Liver (tissue), 9 donors: ENCODE results near the gene KLK12. TPM values are rescaled to one million over a fixed set of nuclear protein-coding genes. Genes with fewer than 3 reads are reported as not detected.

Experiments
- DNase-seq: peaks from one replicate; pipeline ENCODE4 v3.0.0-alpha.2; 2017; ENCODE audit warnings: low spot score
- H3K27ac ChIP-seq, 2 donors: one replicate each; pipeline ENCODE4 v1.7.0; 2013; ENCODE audit warnings: inconsistent platforms in 2 of 2, low read length in 2 of 2, control low read depth in 1 of 2, low read depth in 1 of 2, mild to moderate bottlenecking in 1 of 2
- H3K27me3 ChIP-seq, 4 donors: one replicate each; pipeline versions ENCODE4 v1.6.1 to v1.7.0; 2013; ENCODE audit warnings: low read length in 3 of 4, inconsistent platforms in 1 of 4, mild to moderate bottlenecking in 1 of 4, moderate library complexity in 1 of 4; ENCODE audit not compliant: control insufficient read depth in 4 of 4, insufficient read depth in 4 of 4
- H3K36me3 ChIP-seq, 4 donors: one replicate each; pipeline versions ENCODE4 v1.6.1 to v1.7.0; 2013; ENCODE audit warnings: low read length in 3 of 4, mild to moderate bottlenecking in 3 of 4, low read depth in 1 of 4, moderate library complexity in 1 of 4; ENCODE audit not compliant: control insufficient read depth in 4 of 4, insufficient read depth in 3 of 4
- H3K4me1 ChIP-seq, 4 donors: one replicate each; pipeline versions ENCODE4 v1.6.1 to v1.7.0; 2013; ENCODE audit warnings: low read length in 3 of 4, mild to moderate bottlenecking in 3 of 4, moderate library complexity in 1 of 4; ENCODE audit not compliant: control insufficient read depth in 4 of 4, insufficient read depth in 4 of 4
- H3K4me3 ChIP-seq, 3 donors: one replicate each; pipeline versions ENCODE4 v1.6.1 to v1.7.0; 2013; ENCODE audit warnings: low read length in 3 of 3, control low read depth in 1 of 3, low read depth in 1 of 3, mild to moderate bottlenecking in 1 of 3
- H3K9ac ChIP-seq, 2 donors: one replicate each; pipeline ENCODE4 v1.7.0; 2013; ENCODE audit warnings: low read length in 2 of 2, mild to moderate bottlenecking in 2 of 2, moderate library complexity in 2 of 2, control low read depth in 1 of 2, low read depth in 1 of 2
- H3K9me3 ChIP-seq, 4 donors: one replicate each; pipeline versions ENCODE4 v1.6.1 to v1.7.0; 2013; ENCODE audit warnings: low read length in 3 of 4; ENCODE audit not compliant: control insufficient read depth in 4 of 4
- ATF3 ChIP-seq: IDR thresholded peaks from 2 replicates; pipeline ENCODE4 v1.6.1; 2016; ENCODE audit warnings: antibody characterized with exemption
- CTCF ChIP-seq: fragments of 150-350 bp; IDR thresholded peaks from 2 replicates; pipeline ENCODE4 v1.5.1; 2017; ENCODE audit warnings: improper control_type of control experiment, low read depth, low read length; ENCODE audit not compliant: missing input control
- EGR1 ChIP-seq, 2 donors: IDR thresholded peaks; 2 replicates each; pipeline ENCODE4 v1.6.1; 2016 to 2018; ENCODE audit warnings: antibody characterized with exemption in 2 of 2, low read depth in 2 of 2
- FOXA1 ChIP-seq: IDR thresholded peaks from 2 replicates; pipeline ENCODE4 v1.6.1; 2016; ENCODE audit warnings: antibody characterized with exemption
- FOXA2 ChIP-seq: IDR thresholded peaks from 2 replicates; pipeline ENCODE4 v1.6.1; 2016; ENCODE audit warnings: antibody characterized with exemption
- GABPA ChIP-seq, 2 donors: IDR thresholded peaks in 1 of 2; conservative IDR thresholded peaks in 1 of 2; 2 replicates each; pipeline ENCODE4 v1.6.1; 2016; ENCODE audit warnings: antibody characterized with exemption in 2 of 2, mild to moderate bottlenecking in 1 of 2, moderate library complexity in 1 of 2
- HNF4A ChIP-seq, 2 donors: conservative IDR thresholded peaks; 2 replicates each; pipeline ENCODE4 v1.6.1; 2016; ENCODE audit warnings: antibody characterized with exemption in 2 of 2, mild to moderate bottlenecking in 2 of 2
- HNF4G ChIP-seq: IDR thresholded peaks from 2 replicates; pipeline ENCODE4 v1.6.1; 2016; ENCODE audit warnings: antibody characterized with exemption
- JUND ChIP-seq, 2 donors: IDR thresholded peaks; 2 replicates each; pipeline ENCODE4 v1.6.1; 2016; ENCODE audit warnings: antibody characterized with exemption in 2 of 2
- MAX ChIP-seq: IDR thresholded peaks from 2 replicates; pipeline ENCODE4 v1.6.1; 2016; ENCODE audit warnings: antibody characterized with exemption
- NR2F2 ChIP-seq: IDR thresholded peaks from 2 replicates; pipeline ENCODE4 v1.6.1; 2016; ENCODE audit warnings: antibody characterized with exemption
- RAD21 ChIP-seq, 2 donors: IDR thresholded peaks; 2 replicates each; pipeline ENCODE4 v1.6.1; 2016; ENCODE audit warnings: antibody characterized with exemption in 2 of 2, mild to moderate bottlenecking in 2 of 2
- REST ChIP-seq: IDR thresholded peaks from 2 replicates; pipeline ENCODE4 v1.6.1; 2016; ENCODE audit warnings: antibody characterized with exemption, mild to moderate bottlenecking
- RXRA ChIP-seq, 2 donors: IDR thresholded peaks; 2 replicates each; pipeline ENCODE4 v1.6.1; 2017 to 2018; ENCODE audit warnings: antibody characterized with exemption in 2 of 2, mild to moderate bottlenecking in 1 of 2
- SP1 ChIP-seq: IDR thresholded peaks from 2 replicates; pipeline ENCODE4 v1.6.1; 2018; ENCODE audit warnings: antibody characterized with exemption, mild to moderate bottlenecking
- TAF1 ChIP-seq: conservative IDR thresholded peaks from 2 replicates; pipeline ENCODE4 v1.6.1; 2016; ENCODE audit warnings: antibody characterized with exemption, mild to moderate bottlenecking
- YY1 ChIP-seq: IDR thresholded peaks from 2 replicates; pipeline ENCODE4 v1.6.1; 2016; ENCODE audit warnings: antibody characterized with exemption, mild to moderate bottlenecking
- ZBTB33 ChIP-seq: IDR thresholded peaks from 2 replicates; pipeline ENCODE4 v1.6.1; 2016; ENCODE audit warnings: antibody characterized with exemption
- WGBS: extraction: QIAGEN DNeasy Blood & Tissue Kit; methylation state at CpG from one replicate; pipeline ENCODE4 v1.1.7; 2013; 5-methylcytosine and 5-hydroxymethylcytosine counted together
- polyA plus RNA-seq, 2 donors: library from polyadenylated mRNA; stranded (reverse) in 1 of 2; unstranded in 1 of 2; fragments of 200-250 nt in 1 of 2; fragments of >200 nt in 1 of 2; fragmentation: Nextera tagmentation in 1 of 2; extraction: Ambion mirVana in 1 of 2; gene quantifications; one replicate each; pipeline versions ENCODE4 v1.2.1 to v1.2.3, GENCODE V29; 2013 to 2015
- total RNA-seq, 2 donors: library from RNA; depleted of rRNA; stranded (reverse); fragments of >200 nt; gene quantifications; one replicate each; pipeline ENCODE4 v1.2.3, GENCODE V29; 2014
- donor health status: healthy.
- donor health status: healthy.
- donor health status: healthy.
- donor health status: healthy.
- donor health status: healthy.

KLK12 gene
- total and polyA plus RNA-seq, 4 donors, result not detected

GRCh38 chr19:51031220-51031879 is 3.5 kb downstream of the KLK12 start:
- TF ChIP-seq JUND (IDR thresholded peaks at IDR 0.05), result no peak
- TF ChIP-seq HNF4A (conservative IDR thresholded peaks at IDR 0.05), result no peak
- no peak for TF ChIP-seq YY1
- TF ChIP-seq REST, result no peak
- TF ChIP-seq MAX, result no peak
- no peak for TF ChIP-seq TAF1
- no peak for TF ChIP-seq HNF4G
- TF ChIP-seq GABPA (IDR thresholded peaks at IDR 0.05 in 1 of 2, conservative IDR thresholded peaks at IDR 0.05 in 1 of 2), result no peak
- TF ChIP-seq ZBTB33, result no peak
- no peak for TF ChIP-seq NR2F2
- no peak for TF ChIP-seq ATF3
- no peak for TF ChIP-seq RXRA (IDR thresholded peaks at IDR 0.05)
- no peak for TF ChIP-seq SP1
- TF ChIP-seq CTCF, result no peak
- TF ChIP-seq EGR1 (IDR thresholded peaks at IDR 0.05; ENCODE audit: low read depth in 2 of 2), result no peak
- no peak for TF ChIP-seq FOXA1
- no peak for TF ChIP-seq RAD21 (IDR thresholded peaks at IDR 0.05)
- no peak for TF ChIP-seq FOXA2
- Histone ChIP-seq H3K36me3 (no peaks in the 10 kb centered on the region), H3K4me3 (no peak overlapping the region), H3K27me3 (peaks cover 0 to 4% (median 0%) of the 10 kb centered on the region in 4 donors), H3K9ac (no peak overlapping the region), H3K9me3 (peaks cover 0 to 3% (median 0%) of the 10 kb centered on the region in 4 donors), H3K4me1 (no peaks in the 10 kb centered on the region), H3K27ac (no peak overlapping the region)
- whole genome bisulfite sequencing, result 85% methylated on average over 7 of the region's 7 CpGs
- DNase-seq, result no peak
